Measurements from ENCODE around the gene FAM187B.

DNA sequence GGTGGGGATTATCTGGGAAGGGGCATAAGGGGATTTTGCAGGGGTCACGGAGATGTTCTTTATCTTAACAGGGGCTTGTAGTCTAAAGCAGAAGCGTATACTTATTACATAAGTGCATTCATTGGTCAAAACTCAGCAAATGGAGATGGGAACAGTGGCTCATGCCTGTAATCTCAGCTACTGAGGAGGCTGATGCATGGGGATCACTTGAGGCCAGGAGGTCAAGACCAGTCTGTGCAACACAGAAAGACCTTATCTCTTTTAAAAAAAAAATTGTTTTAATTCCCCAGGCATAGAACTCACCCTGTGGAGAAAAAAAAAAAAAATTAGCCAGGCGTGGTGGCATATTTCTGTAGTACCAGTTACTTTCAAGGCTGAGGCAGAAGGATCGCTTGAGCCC lies 18.9 kb downstream of the FAM187B start:
- no peak for TF ChIP-seq FOSL1 (IDR thresholded peaks at IDR 0.05; ENCODE audit: insufficient read depth, low read depth, low read length)
- TF ChIP-seq CHD2 (IDR thresholded peaks at IDR 0.05; ENCODE audit: low read length) = no peak
- TF ChIP-seq, protein P1, sequence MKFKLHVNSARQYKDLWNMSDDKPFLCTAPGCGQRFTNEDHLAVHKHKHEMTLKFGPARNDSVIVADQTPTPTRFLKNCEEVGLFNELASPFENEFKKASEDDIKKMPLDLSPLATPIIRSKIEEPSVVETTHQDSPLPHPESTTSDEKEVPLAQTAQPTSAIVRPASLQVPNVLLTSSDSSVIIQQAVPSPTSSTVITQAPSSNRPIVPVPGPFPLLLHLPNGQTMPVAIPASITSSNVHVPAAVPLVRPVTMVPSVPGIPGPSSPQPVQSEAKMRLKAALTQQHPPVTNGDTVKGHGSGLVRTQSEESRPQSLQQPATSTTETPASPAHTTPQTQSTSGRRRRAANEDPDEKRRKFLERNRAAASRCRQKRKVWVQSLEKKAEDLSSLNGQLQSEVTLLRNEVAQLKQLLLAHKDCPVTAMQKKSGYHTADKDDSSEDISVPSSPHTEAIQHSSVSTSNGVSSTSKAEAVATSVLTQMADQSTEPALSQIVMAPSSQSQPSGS (IDR thresholded peaks at IDR 0.05; ENCODE audit: low read length) = no peak
- TF ChIP-seq SRF (IDR thresholded peaks at IDR 0.05; ENCODE audit: low read depth, low read length) = no peak
- TF ChIP-seq, protein P2, sequence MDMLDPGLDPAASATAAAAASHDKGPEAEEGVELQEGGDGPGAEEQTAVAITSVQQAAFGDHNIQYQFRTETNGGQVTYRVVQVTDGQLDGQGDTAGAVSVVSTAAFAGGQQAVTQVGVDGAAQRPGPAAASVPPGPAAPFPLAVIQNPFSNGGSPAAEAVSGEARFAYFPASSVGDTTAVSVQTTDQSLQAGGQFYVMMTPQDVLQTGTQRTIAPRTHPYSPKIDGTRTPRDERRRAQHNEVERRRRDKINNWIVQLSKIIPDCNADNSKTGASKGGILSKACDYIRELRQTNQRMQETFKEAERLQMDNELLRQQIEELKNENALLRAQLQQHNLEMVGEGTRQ (IDR thresholded peaks at IDR 0.05; ENCODE audit: low read length) = no peak
- no peak for TF ChIP-seq RAD21 (IDR thresholded peaks at IDR 0.05 in 1 of 2, conservative IDR thresholded peaks at IDR 0.05 in 1 of 2; ENCODE audit: low read depth in 2 of 2, low read length in 2 of 2)
- TF ChIP-seq JUN (IDR thresholded peaks at IDR 0.05; ENCODE audit: low read depth, low read length) = no peak
- TF ChIP-seq JUND (IDR thresholded peaks at IDR 0.05; ENCODE audit: low read length) = no peak
- TF ChIP-seq, protein P3, sequence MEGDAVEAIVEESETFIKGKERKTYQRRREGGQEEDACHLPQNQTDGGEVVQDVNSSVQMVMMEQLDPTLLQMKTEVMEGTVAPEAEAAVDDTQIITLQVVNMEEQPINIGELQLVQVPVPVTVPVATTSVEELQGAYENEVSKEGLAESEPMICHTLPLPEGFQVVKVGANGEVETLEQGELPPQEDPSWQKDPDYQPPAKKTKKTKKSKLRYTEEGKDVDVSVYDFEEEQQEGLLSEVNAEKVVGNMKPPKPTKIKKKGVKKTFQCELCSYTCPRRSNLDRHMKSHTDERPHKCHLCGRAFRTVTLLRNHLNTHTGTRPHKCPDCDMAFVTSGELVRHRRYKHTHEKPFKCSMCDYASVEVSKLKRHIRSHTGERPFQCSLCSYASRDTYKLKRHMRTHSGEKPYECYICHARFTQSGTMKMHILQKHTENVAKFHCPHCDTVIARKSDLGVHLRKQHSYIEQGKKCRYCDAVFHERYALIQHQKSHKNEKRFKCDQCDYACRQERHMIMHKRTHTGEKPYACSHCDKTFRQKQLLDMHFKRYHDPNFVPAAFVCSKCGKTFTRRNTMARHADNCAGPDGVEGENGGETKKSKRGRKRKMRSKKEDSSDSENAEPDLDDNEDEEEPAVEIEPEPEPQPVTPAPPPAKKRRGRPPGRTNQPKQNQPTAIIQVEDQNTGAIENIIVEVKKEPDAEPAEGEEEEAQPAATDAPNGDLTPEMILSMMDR (IDR thresholded peaks at IDR 0.05; ENCODE audit: control extremely low read depth in 1 of 3, insufficient read depth in 1 of 3, low read depth in 1 of 3, low read length in 3 of 3) = no peak
- no peak for TF ChIP-seq NRF1 (IDR thresholded peaks at IDR 0.05; ENCODE audit: low read depth, low read length)
- no peak for TF ChIP-seq GTF2F1 (IDR thresholded peaks at IDR 0.05; ENCODE audit: borderline replicate concordance, low read depth, low read length)
- no peak for TF ChIP-seq POU5F1 (IDR thresholded peaks at IDR 0.05; ENCODE audit: low read depth, low read length)
- TF ChIP-seq CREB1 (IDR thresholded peaks at IDR 0.05) = no peak
